Neuronal stem cell (in vitro differentiated cells): ENCODE measurements around the gene UBR3.

Source experiments
- DNase-seq: peaks from one replicate; pipeline ENCODE4 v3.0.0-alpha.2; 2013; ENCODE audit warnings: low spot score
- H2AFZ ChIP-seq: one replicate; pipeline ENCODE4 v1.6.1; 2013; ENCODE audit warnings: mild to moderate bottlenecking, low read length, inconsistent platforms
- H2AK5ac ChIP-seq: 2 replicates; pipeline ENCODE4 v1.6.1; 2013; ENCODE audit warnings: low read depth, mild to moderate bottlenecking, inconsistent platforms, low read length, moderate library complexity, mixed read lengths
- H2BK120ac ChIP-seq: 2 replicates; pipeline ENCODE4 v1.6.1; 2013; ENCODE audit warnings: low read depth, mild to moderate bottlenecking, inconsistent platforms, low read length, moderate library complexity, mixed read lengths
- H2BK12ac ChIP-seq: one replicate; pipeline ENCODE4 v1.6.1; 2013; ENCODE audit warnings: low read length, inconsistent platforms
- H2BK15ac ChIP-seq: 2 replicates; pipeline ENCODE4 v1.6.1; 2013; ENCODE audit warnings: mild to moderate bottlenecking, low read length, inconsistent platforms, mixed read lengths
- H2BK5ac ChIP-seq: one replicate; pipeline ENCODE4 v1.6.1; 2013; ENCODE audit warnings: inconsistent platforms, mild to moderate bottlenecking, low read length, moderate library complexity
- H3K14ac ChIP-seq: one replicate; pipeline ENCODE4 v1.6.1; 2013; ENCODE audit warnings: low read length, inconsistent platforms
- H3K18ac ChIP-seq: 2 replicates; pipeline ENCODE4 v1.6.1; 2013; ENCODE audit warnings: low read length, inconsistent platforms
- H3K23ac ChIP-seq: 2 replicates; pipeline ENCODE4 v1.6.1; 2013; ENCODE audit warnings: low read depth, mild to moderate bottlenecking, mixed read lengths, low read length, inconsistent platforms; ENCODE audit not compliant: poor library complexity
- H3K27ac ChIP-seq: replicated peaks from 3 replicates; pipeline ENCODE4 v1.5.1; 2013; ENCODE audit warnings: low read length, inconsistent platforms
- H3K27me3 ChIP-seq, 3 experiments: 2 replicates each; pipeline ENCODE4 v1.6.1; 2013; ENCODE audit warnings: low read length in 3 of 3, mild to moderate bottlenecking in 2 of 3, inconsistent platforms in 1 of 3, low read depth in 1 of 3, mixed read lengths in 1 of 3, moderate library complexity in 1 of 3; ENCODE audit not compliant: control insufficient read depth in 3 of 3, insufficient read depth in 3 of 3
- H3K36me3 ChIP-seq, 2 donors: replicated peaks in 1 of 2; 2 replicates each; pipeline ENCODE4 v1.6.1; 2013; ENCODE audit warnings: low read length in 2 of 2; ENCODE audit not compliant: control insufficient read depth in 2 of 2, insufficient read depth in 2 of 2
- H3K4ac ChIP-seq: 2 replicates; pipeline ENCODE4 v1.6.1; 2013; ENCODE audit warnings: inconsistent platforms, mild to moderate bottlenecking, low read length, moderate library complexity
- H3K4me1 ChIP-seq, 2 donors: 1 replicate in 1 of 2; 2 replicates in 1 of 2; pipeline ENCODE4 v1.6.1; 2013; ENCODE audit warnings: low read length in 2 of 2, low read depth in 1 of 2; ENCODE audit not compliant: control insufficient read depth in 2 of 2, insufficient read depth in 1 of 2
- H3K4me2 ChIP-seq: one replicate; pipeline ENCODE4 v1.6.1; 2013; ENCODE audit warnings: mild to moderate bottlenecking, low read length, inconsistent platforms; ENCODE audit not compliant: insufficient read depth, poor library complexity, severe bottlenecking
- H3K4me3 ChIP-seq, 2 donors: 2 replicates each; pipeline ENCODE4 v1.5.1; 2013; ENCODE audit warnings: low read length in 2 of 2, mild to moderate bottlenecking in 2 of 2, inconsistent platforms in 1 of 2, moderate library complexity in 1 of 2
- H3K79me1 ChIP-seq: one replicate; pipeline ENCODE4 v1.6.1; 2013; ENCODE audit warnings: low read depth, mild to moderate bottlenecking, inconsistent platforms, low read length, moderate library complexity
- H3K9ac ChIP-seq: one replicate; pipeline ENCODE4 v1.6.1; 2013; ENCODE audit warnings: mild to moderate bottlenecking, low read depth, low read length, inconsistent platforms; ENCODE audit not compliant: poor library complexity
- H3K9me3 ChIP-seq, 2 donors: replicated peaks in 1 of 2; 2 replicates each; pipeline versions ENCODE3 to v1.6.1; 2013; ENCODE audit warnings: low read length in 2 of 2, mild to moderate bottlenecking in 2 of 2, inconsistent platforms in 1 of 2, low read depth in 1 of 2, mixed read lengths in 1 of 2, moderate library complexity in 1 of 2; ENCODE audit not compliant: control insufficient read depth in 2 of 2, insufficient read depth in 1 of 2
- H4K8ac ChIP-seq: one replicate; pipeline ENCODE4 v1.6.1; 2013; ENCODE audit warnings: low read depth, mild to moderate bottlenecking, inconsistent platforms, low read length, moderate library complexity
- H4K91ac ChIP-seq: one replicate; pipeline ENCODE4 v1.6.1; 2013; ENCODE audit warnings: low read length, low read depth, mild to moderate bottlenecking, inconsistent platforms; ENCODE audit not compliant: poor library complexity
- WGBS, 2 donors: extraction: QIAGEN DNeasy Blood & Tissue Kit; methylation state at CpG; one replicate each; pipeline ENCODE4 v1.1.7; 2013; ENCODE audit warnings: missing lambda C conversion rate in 2 of 2, mixed read lengths in 1 of 2; ENCODE audit not compliant: insufficient read length in 2 of 2, insufficient replicate concordance in 1 of 2; ENCODE audit errors: extremely low coverage in 2 of 2; 5-methylcytosine and 5-hydroxymethylcytosine counted together

Gene UBR3

DNA sequence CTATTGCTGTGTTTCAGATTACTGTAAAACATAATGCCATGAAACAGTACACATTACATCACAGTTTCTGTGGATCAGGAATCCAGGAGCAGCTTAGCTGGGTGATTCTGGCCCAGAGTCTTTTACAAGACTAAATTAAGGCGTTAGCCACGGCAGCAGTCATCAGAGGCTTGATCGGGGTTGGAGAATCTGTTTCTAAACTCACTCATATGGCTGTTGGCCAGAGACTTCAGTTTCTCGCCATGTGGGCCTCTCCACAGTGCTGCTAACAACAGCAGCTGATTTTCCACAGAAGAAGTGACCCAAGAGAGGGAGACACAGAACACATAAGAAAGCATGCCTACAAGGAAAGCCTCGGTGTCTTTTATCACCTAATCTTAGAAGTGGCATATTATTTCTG is 261.5 kb downstream of the UBR3 start:
- Histone ChIP-seq H3K27me3 (no peaks in the 10 kb centered on the region), H2BK120ac (no peak overlapping the region), H3K9ac (no peak overlapping the region), H2AFZ (no peak overlapping the region), H3K9me3 (peaks cover 2 to 6% of the 10 kb centered on the region in 2 donors), H3K4me1 (no peaks in the 10 kb centered on the region), H3K4me2 (no peak overlapping the region), H2BK12ac (no peak overlapping the region), H3K4me3 (no peak overlapping the region), H3K23ac (no peak overlapping the region), H3K14ac (no peak overlapping the region), H3K4ac (no peak overlapping the region), H4K91ac (no peak overlapping the region), H2AK5ac (no peak overlapping the region), H3K36me3 (no peaks in the 10 kb centered on the region), H3K27ac (no peak overlapping the region), H3K79me1 (no peaks in the 10 kb centered on the region), H3K18ac (no peak overlapping the region), H4K8ac (no peak overlapping the region), H2BK15ac (no peak overlapping the region), H2BK5ac (no peak overlapping the region)
- no peak for DNase-seq
- WGBS, 2 donors, result no CpG with 5 or more reads among the region's 5 CpGs

DNA sequence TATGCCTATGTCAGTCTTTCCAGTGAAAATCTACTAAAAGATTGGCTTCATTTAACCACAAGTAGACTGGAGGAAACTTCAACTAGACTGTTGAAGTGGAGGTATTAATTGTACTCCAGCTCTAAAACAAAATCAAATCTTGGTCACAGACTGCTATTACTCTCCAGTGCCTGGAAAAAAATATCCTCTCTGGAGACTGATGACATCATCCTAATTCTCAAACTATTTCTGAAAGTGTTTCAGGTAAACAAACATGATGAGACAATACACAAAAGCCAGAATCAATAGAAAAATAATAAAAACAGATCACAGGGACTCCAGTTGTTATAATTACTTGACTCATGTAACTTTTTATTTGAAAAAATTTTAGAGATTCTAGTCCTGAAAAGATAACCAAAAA is 263.0 kb downstream of the UBR3 start:
- Histone ChIP-seq H4K91ac (no peak overlapping the region), H2BK15ac (no peak overlapping the region), H3K4me2 (no peak overlapping the region), H3K9me3 (peaks cover 2 to 6% of the 10 kb centered on the region in 2 donors), H2BK120ac (no peak overlapping the region), H2BK12ac (no peak overlapping the region), H3K14ac (no peak overlapping the region), H3K23ac (no peak overlapping the region), H3K18ac (no peak overlapping the region), H3K4ac (no peak overlapping the region), H3K4me1 (no peaks in the 10 kb centered on the region), H3K79me1 (no peaks in the 10 kb centered on the region), H3K27me3 (no peaks in the 10 kb centered on the region), H3K36me3 (no peaks in the 10 kb centered on the region), H4K8ac (no peak overlapping the region), H2AFZ (no peak overlapping the region), H2AK5ac (no peak overlapping the region), H3K27ac (no peak overlapping the region), H3K4me3 (no peak overlapping the region), H2BK5ac (no peak overlapping the region), H3K9ac (no peak overlapping the region)
- DNase-seq, result no peak

DNA sequence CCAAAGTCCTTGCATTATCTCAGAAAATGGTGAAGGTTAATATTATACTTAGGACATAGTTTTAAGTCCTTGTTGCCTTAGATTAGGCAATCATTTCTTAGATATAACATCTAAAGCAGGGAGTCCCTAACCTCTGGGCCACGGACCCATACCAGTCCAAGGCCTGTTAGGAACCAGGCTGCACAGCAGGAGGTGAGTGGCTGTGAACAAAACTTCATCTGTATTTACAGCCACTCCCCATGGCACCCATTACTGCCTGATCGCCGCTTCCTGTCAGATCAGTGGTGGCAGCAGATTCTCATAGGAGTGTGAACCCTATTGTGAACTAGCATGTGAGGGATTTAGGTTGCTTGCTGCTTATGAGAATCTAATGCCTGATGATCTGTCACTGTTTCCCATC is 264.2 kb downstream of the UBR3 start:
- Histone ChIP-seq H3K14ac (peak overlapping the region; percentile 32), H4K8ac (no peak overlapping the region), H3K36me3 (no peaks in the 10 kb centered on the region), H2BK12ac (no peak overlapping the region), H3K4ac (no peak overlapping the region), H3K4me3 (peak overlapping the region in 1 of 2 donors; percentile 44), H3K79me1 (no peaks in the 10 kb centered on the region), H3K9me3 (peaks cover 2 to 6% of the 10 kb centered on the region in 2 donors), H2BK120ac (no peak overlapping the region), H3K27me3 (no peaks in the 10 kb centered on the region), H2AK5ac (no peak overlapping the region), H3K23ac (no peak overlapping the region), H3K4me2 (no peak overlapping the region), H2BK15ac (no peak overlapping the region), H2AFZ (no peak overlapping the region), H3K18ac (no peak overlapping the region), H4K91ac (no peak overlapping the region), H3K27ac (no peak overlapping the region), H3K4me1 (no peaks in the 10 kb centered on the region), H3K9ac (no peak overlapping the region), H2BK5ac (no peak overlapping the region)
- DNase-seq, result no peak
- no CpG with 5 or more reads among the region's 3 CpGs for WGBS, 2 donors

- no peak overlapping the region for H3K23ac ChIP-seq
- no peak for DNase-seq
- peaks cover 2 to 6% of the 10 kb centered on the region in 2 donors for H3K9me3 ChIP-seq
- WGBS, 2 donors, result no CpG with 5 or more reads among the region's 4 CpGs
- no peak overlapping the region for H3K4me3 ChIP-seq
- H3K18ac ChIP-seq, result no peak overlapping the region
- H3K4me2 ChIP-seq, result no peak overlapping the region
- no peak overlapping the region for H3K9ac ChIP-seq
- no peaks in the 10 kb centered on the region for H3K36me3 ChIP-seq
- no peak overlapping the region for H2AK5ac ChIP-seq
- H3K14ac ChIP-seq, result no peak overlapping the region
- H2AFZ ChIP-seq, result no peak overlapping the region
- H3K4me1 ChIP-seq, result no peaks in the 10 kb centered on the region
- H2BK15ac ChIP-seq, result no peak overlapping the region
- no peak overlapping the region for H2BK120ac ChIP-seq
- H2BK5ac ChIP-seq, result no peak overlapping the region
- no peaks in the 10 kb centered on the region for H3K27me3 ChIP-seq
- H3K4ac ChIP-seq, result no peak overlapping the region
- H4K8ac ChIP-seq, result no peak overlapping the region
- H3K79me1 ChIP-seq, result no peaks in the 10 kb centered on the region
- no peak overlapping the region for H4K91ac ChIP-seq
- H2BK12ac ChIP-seq, result no peak overlapping the region
- H3K27ac ChIP-seq, result no peak overlapping the region
These were observed 265.3 kb downstream of the UBR3 start for GRCh38 chr2:170092436-170093060.
